Thoracic aorta (tissue), 2 donors: Measurements from ENCODE around the gene LYVE1. TPM values are rescaled to one million over a fixed set of nuclear protein-coding genes. Genes with fewer than 3 reads are reported as not detected.

Source experiments
- ATAC-seq: fragments of 150-250 bp; one replicate; pipeline ENCODE4 v1.8.0; 2017; ENCODE audit warnings: low read depth; ENCODE audit not compliant: insufficient number of reproducible peaks, low FRiP score
- DNase-seq: peaks from one replicate; pipeline ENCODE4 v3.0.0-alpha.2; 2020; ENCODE audit warnings: low spot score
- H3K27ac ChIP-seq, 2 donors: fragments of 200-600 bp; sonication (generic); 1 replicate in 1 of 2; 2 replicates in 1 of 2; pipeline ENCODE4 v1.5.1; 2016; ENCODE audit warnings: mild to moderate bottlenecking in 2 of 2, moderate library complexity in 2 of 2
- H3K27me3 ChIP-seq: fragments of 200-600 bp; sonication (generic); replicated peaks from 2 replicates; pipeline ENCODE4 v1.6.0; 2016; ENCODE audit warnings: mild to moderate bottlenecking; ENCODE audit not compliant: insufficient read depth
- H3K36me3 ChIP-seq: fragments of 200-600 bp; sonication (generic); one replicate; pipeline ENCODE4 v1.5.1; 2016
- H3K4me1 ChIP-seq, 2 donors: fragments of 200-600 bp; sonication (generic); 1 replicate in 1 of 2; 2 replicates in 1 of 2; pipeline versions ENCODE4 v1.5.1 to v1.6.0; 2016; ENCODE audit warnings: low read depth in 2 of 2, mild to moderate bottlenecking in 1 of 2; ENCODE audit not compliant: control insufficient read depth in 1 of 2
- H3K4me3 ChIP-seq: fragments of 200-600 bp; sonication (generic); 2 replicates; pipeline ENCODE4 v1.5.1; 2016; ENCODE audit warnings: mild to moderate bottlenecking
- H3K9me3 ChIP-seq: fragments of 200-600 bp; sonication (generic); 2 replicates; pipeline ENCODE4 v1.5.1; 2016
- total RNA-seq, 2 donors: library from RNA; depleted of rRNA; stranded (reverse); fragments of >200 nt; gene quantifications; one replicate each; pipeline versions ENCODE4 v1.1.0 to v1.2.3, GENCODE V29; 2016
- TF ChIP-seq, protein P1 (sequence below): fragments of 200-600 bp; sonication (generic); IDR thresholded peaks from one replicate; pipeline ENCODE4 v1.5.1; 2019; ENCODE audit warnings: antibody characterized with exemption

Gene LYVE1
- total RNA-seq, 2 donors from 2014 or later = 81.5 to 121 TPM

DNA sequence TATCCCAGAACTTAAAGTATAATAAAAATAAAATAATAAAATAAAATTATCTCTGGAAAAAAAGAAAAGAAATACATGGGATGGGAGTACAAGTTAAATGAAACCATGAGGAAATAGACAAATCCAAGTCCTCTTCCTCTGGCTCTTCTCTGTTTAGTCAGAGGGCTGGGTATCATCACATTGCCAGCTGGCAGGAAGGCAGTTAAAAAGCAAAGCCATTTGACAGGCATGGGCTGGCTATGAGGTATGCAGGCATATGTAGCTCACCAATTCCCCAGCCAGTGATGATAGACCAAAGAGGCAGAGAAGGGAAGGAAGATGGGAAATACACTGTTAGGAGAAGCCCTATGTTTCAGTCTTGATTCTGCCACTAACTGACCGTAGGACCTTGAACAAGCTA is 6.5 kb downstream of the LYVE1 start:
- no peaks in the 10 kb centered on the region for H3K27me3 ChIP-seq
- TF ChIP-seq, protein P1, sequence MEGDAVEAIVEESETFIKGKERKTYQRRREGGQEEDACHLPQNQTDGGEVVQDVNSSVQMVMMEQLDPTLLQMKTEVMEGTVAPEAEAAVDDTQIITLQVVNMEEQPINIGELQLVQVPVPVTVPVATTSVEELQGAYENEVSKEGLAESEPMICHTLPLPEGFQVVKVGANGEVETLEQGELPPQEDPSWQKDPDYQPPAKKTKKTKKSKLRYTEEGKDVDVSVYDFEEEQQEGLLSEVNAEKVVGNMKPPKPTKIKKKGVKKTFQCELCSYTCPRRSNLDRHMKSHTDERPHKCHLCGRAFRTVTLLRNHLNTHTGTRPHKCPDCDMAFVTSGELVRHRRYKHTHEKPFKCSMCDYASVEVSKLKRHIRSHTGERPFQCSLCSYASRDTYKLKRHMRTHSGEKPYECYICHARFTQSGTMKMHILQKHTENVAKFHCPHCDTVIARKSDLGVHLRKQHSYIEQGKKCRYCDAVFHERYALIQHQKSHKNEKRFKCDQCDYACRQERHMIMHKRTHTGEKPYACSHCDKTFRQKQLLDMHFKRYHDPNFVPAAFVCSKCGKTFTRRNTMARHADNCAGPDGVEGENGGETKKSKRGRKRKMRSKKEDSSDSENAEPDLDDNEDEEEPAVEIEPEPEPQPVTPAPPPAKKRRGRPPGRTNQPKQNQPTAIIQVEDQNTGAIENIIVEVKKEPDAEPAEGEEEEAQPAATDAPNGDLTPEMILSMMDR = no peak
- no peaks in the 10 kb centered on the region for H3K36me3 ChIP-seq
- ATAC-seq = no peak
- no peak for DNase-seq
- H3K27ac ChIP-seq = no peak overlapping the region
- no peaks in the 10 kb centered on the region for H3K9me3 ChIP-seq
- H3K4me3 ChIP-seq = no peak overlapping the region
- H3K4me1 ChIP-seq = peaks cover 4 to 24% of the 10 kb centered on the region in 2 donors

DNA sequence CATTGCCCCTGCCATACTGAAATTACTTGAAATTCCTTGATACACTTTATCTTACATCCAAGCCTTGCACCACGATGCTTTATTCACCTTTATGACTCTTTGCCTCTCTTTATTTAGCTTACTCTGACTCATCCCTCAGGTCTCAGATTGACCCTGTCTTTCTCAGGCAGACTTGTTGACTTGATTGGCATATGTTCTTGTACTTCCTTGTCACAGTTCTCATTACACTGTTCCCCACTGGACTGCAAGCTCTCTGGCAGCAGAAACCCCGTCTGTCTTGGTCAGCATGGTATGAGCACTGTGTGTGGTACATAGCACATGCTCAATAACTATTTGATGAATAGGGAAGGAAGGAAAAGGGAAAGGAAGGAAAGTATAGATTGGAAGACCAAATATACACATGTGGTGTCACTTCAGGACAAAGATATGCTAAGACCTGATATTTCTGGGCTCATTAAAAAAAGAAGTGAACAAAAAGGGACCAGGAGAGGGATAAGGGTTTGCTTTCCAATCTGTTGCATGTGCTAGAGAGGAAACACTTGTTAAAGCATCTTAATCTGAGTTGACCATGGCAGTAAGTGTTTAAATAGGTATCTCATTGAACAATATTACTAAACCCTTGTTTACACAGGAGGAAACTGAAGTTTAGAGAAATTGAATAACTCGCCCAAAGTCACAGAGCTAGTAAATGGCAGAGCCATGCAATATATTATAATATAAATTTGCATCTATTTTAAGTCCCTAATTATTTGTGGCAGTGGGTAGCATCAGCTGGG is 7.2 kb downstream of the LYVE1 start:
- DNase-seq (no peak), ATAC-seq (no peak)
- TF ChIP-seq, protein P1 = no peak
- no peak overlapping the region for H3K4me3 ChIP-seq
- H3K27ac ChIP-seq = no peak overlapping the region
- H3K27me3 ChIP-seq = no peaks in the 10 kb centered on the region
- H3K4me1 ChIP-seq = peaks cover 4 to 17% of the 10 kb centered on the region in 2 donors
- no peaks in the 10 kb centered on the region for H3K36me3 ChIP-seq
- no peaks in the 10 kb centered on the region for H3K9me3 ChIP-seq

DNA sequence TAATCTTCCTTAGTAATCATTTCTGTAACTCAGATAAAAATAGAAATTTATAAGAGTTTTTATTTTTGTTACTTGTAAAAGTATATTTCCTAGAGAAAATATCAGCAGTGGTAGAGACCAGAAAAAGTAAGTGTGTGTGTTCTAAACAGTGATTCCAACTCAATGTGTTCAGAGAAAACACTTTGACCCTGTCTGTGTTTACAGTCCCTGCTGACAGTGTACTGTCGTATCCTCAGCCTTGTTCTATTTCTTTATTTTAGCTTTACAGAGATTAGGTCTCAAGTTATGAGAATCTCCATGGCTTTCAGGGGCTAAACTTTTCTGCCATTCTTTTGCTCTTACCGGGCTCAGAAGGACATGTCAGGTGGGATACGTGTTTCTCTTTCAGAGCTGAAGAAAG is 10.2 kb downstream of the LYVE1 start:
- TF ChIP-seq, protein P1 = no peak
- no peaks in the 10 kb centered on the region for H3K36me3 ChIP-seq
- H3K9me3 ChIP-seq = no peaks in the 10 kb centered on the region
- H3K27me3 ChIP-seq = no peaks in the 10 kb centered on the region
- ATAC-seq (no peak), DNase-seq (no peak)
- no peak overlapping the region for H3K4me3 ChIP-seq
- H3K27ac ChIP-seq = no peak overlapping the region
- H3K4me1 ChIP-seq = no peaks in the 10 kb centered on the region

DNA sequence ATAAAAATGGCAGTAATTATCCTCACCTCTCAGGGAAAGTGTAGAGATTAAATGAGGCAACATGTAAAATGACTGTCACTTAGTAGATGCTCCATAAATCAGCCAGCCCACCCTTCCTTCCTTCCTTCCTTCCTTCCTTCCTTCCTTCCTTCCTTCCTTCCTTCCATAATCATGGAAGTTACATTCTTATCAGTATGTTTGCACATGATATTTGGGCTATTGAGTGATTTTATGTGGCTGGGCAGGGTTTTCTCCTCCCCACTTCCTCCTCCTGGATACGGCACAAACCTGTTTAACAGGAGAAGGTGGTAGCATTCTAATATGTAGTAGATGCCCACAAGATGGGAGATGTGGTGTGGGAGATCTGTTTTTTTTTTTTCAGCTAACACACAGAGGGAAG is 11.9 kb downstream of the LYVE1 start:
- Histone ChIP-seq H3K36me3 (no peaks in the 10 kb centered on the region), H3K27ac (no peak overlapping the region), H3K27me3 (no peaks in the 10 kb centered on the region), H3K4me1 (no peaks in the 10 kb centered on the region), H3K4me3 (no peak overlapping the region), H3K9me3 (peaks cover 3% of the 10 kb centered on the region)
- TF ChIP-seq, protein P1 = no peak
- no peak for DNase-seq
- no peak for ATAC-seq

DNA sequence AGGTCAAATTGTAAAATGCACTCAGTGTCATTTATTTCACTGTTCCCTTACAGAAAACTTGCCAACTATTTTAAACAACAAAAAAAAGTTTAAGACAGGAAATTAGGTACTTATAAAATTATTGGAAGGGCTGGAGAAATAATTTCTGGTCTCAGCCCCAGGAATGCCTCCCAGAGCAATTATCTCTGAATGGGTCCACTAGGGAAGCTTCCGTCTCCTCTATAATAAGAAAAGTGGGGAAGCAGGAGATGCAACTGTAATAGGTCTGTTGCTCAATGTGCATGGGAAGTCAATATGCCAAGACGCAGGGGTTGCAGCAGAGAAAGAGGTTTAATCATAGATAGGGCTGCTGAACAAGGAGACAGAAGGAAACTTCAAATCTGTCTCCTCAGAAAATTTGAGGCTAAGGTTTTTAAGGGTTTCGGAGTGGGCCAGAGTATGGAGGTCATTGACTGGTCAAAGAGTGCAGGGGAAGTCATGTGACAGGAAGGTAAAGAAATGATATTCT is 16.6 kb downstream of the LYVE1 start:
- no peak overlapping the region for H3K27ac ChIP-seq
- no peak overlapping the region for H3K4me3 ChIP-seq
- no peaks in the 10 kb centered on the region for H3K36me3 ChIP-seq
- DNase-seq (no peak), ATAC-seq (no peak)
- TF ChIP-seq, protein P1 = no peak
- peaks cover 3% of the 10 kb centered on the region for H3K9me3 ChIP-seq
- H3K27me3 ChIP-seq = no peaks in the 10 kb centered on the region
- no peaks in the 10 kb centered on the region for H3K4me1 ChIP-seq
